Liver (tissue), 9 donors: ENCODE measurements around the gene SNX17. TPM values are rescaled to one million over a fixed set of nuclear protein-coding genes. Genes with fewer than 3 reads are reported as not detected.

Experiments used
- DNase-seq: peaks from one replicate; pipeline ENCODE4 v3.0.0-alpha.2; 2017; ENCODE audit warnings: low spot score
- H3K27ac ChIP-seq, 2 donors: one replicate each; pipeline ENCODE4 v1.7.0; 2013; ENCODE audit warnings: inconsistent platforms in 2 of 2, low read length in 2 of 2, control low read depth in 1 of 2, low read depth in 1 of 2, mild to moderate bottlenecking in 1 of 2
- H3K27me3 ChIP-seq, 4 donors: one replicate each; pipeline versions ENCODE4 v1.6.1 to v1.7.0; 2013; ENCODE audit warnings: low read length in 3 of 4, inconsistent platforms in 1 of 4, mild to moderate bottlenecking in 1 of 4, moderate library complexity in 1 of 4; ENCODE audit not compliant: control insufficient read depth in 4 of 4, insufficient read depth in 4 of 4
- H3K36me3 ChIP-seq, 4 donors: one replicate each; pipeline versions ENCODE4 v1.6.1 to v1.7.0; 2013; ENCODE audit warnings: low read length in 3 of 4, mild to moderate bottlenecking in 3 of 4, low read depth in 1 of 4, moderate library complexity in 1 of 4; ENCODE audit not compliant: control insufficient read depth in 4 of 4, insufficient read depth in 3 of 4
- H3K4me1 ChIP-seq, 4 donors: one replicate each; pipeline versions ENCODE4 v1.6.1 to v1.7.0; 2013; ENCODE audit warnings: low read length in 3 of 4, mild to moderate bottlenecking in 3 of 4, moderate library complexity in 1 of 4; ENCODE audit not compliant: control insufficient read depth in 4 of 4, insufficient read depth in 4 of 4
- H3K4me3 ChIP-seq, 3 donors: one replicate each; pipeline versions ENCODE4 v1.6.1 to v1.7.0; 2013; ENCODE audit warnings: low read length in 3 of 3, control low read depth in 1 of 3, low read depth in 1 of 3, mild to moderate bottlenecking in 1 of 3
- H3K9ac ChIP-seq, 2 donors: one replicate each; pipeline ENCODE4 v1.7.0; 2013; ENCODE audit warnings: low read length in 2 of 2, mild to moderate bottlenecking in 2 of 2, moderate library complexity in 2 of 2, control low read depth in 1 of 2, low read depth in 1 of 2
- H3K9me3 ChIP-seq, 4 donors: one replicate each; pipeline versions ENCODE4 v1.6.1 to v1.7.0; 2013; ENCODE audit warnings: low read length in 3 of 4; ENCODE audit not compliant: control insufficient read depth in 4 of 4
- CTCF ChIP-seq: fragments of 150-350 bp; IDR thresholded peaks from 2 replicates; pipeline ENCODE4 v1.5.1; 2017; ENCODE audit warnings: improper control_type of control experiment, low read depth, low read length; ENCODE audit not compliant: missing input control
- EGR1 ChIP-seq, 2 donors: IDR thresholded peaks; 2 replicates each; pipeline ENCODE4 v1.6.1; 2016 to 2018; ENCODE audit warnings: antibody characterized with exemption in 2 of 2, low read depth in 2 of 2
- FOXA2 ChIP-seq: IDR thresholded peaks from 2 replicates; pipeline ENCODE4 v1.6.1; 2016; ENCODE audit warnings: antibody characterized with exemption
- GABPA ChIP-seq, 2 donors: IDR thresholded peaks in 1 of 2; conservative IDR thresholded peaks in 1 of 2; 2 replicates each; pipeline ENCODE4 v1.6.1; 2016; ENCODE audit warnings: antibody characterized with exemption in 2 of 2, mild to moderate bottlenecking in 1 of 2, moderate library complexity in 1 of 2
- HNF4A ChIP-seq, 2 donors: conservative IDR thresholded peaks; 2 replicates each; pipeline ENCODE4 v1.6.1; 2016; ENCODE audit warnings: antibody characterized with exemption in 2 of 2, mild to moderate bottlenecking in 2 of 2
- HNF4G ChIP-seq: IDR thresholded peaks from 2 replicates; pipeline ENCODE4 v1.6.1; 2016; ENCODE audit warnings: antibody characterized with exemption
- JUND ChIP-seq, 2 donors: IDR thresholded peaks; 2 replicates each; pipeline ENCODE4 v1.6.1; 2016; ENCODE audit warnings: antibody characterized with exemption in 2 of 2
- MAX ChIP-seq: IDR thresholded peaks from 2 replicates; pipeline ENCODE4 v1.6.1; 2016; ENCODE audit warnings: antibody characterized with exemption
- NR2F2 ChIP-seq: IDR thresholded peaks from 2 replicates; pipeline ENCODE4 v1.6.1; 2016; ENCODE audit warnings: antibody characterized with exemption
- RAD21 ChIP-seq, 2 donors: IDR thresholded peaks; 2 replicates each; pipeline ENCODE4 v1.6.1; 2016; ENCODE audit warnings: antibody characterized with exemption in 2 of 2, mild to moderate bottlenecking in 2 of 2
- REST ChIP-seq: IDR thresholded peaks from 2 replicates; pipeline ENCODE4 v1.6.1; 2016; ENCODE audit warnings: antibody characterized with exemption, mild to moderate bottlenecking
- RXRA ChIP-seq, 2 donors: IDR thresholded peaks; 2 replicates each; pipeline ENCODE4 v1.6.1; 2017 to 2018; ENCODE audit warnings: antibody characterized with exemption in 2 of 2, mild to moderate bottlenecking in 1 of 2
- SP1 ChIP-seq: IDR thresholded peaks from 2 replicates; pipeline ENCODE4 v1.6.1; 2018; ENCODE audit warnings: antibody characterized with exemption, mild to moderate bottlenecking
- TAF1 ChIP-seq: conservative IDR thresholded peaks from 2 replicates; pipeline ENCODE4 v1.6.1; 2016; ENCODE audit warnings: antibody characterized with exemption, mild to moderate bottlenecking
- YY1 ChIP-seq: IDR thresholded peaks from 2 replicates; pipeline ENCODE4 v1.6.1; 2016; ENCODE audit warnings: antibody characterized with exemption, mild to moderate bottlenecking
- ZBTB33 ChIP-seq: IDR thresholded peaks from 2 replicates; pipeline ENCODE4 v1.6.1; 2016; ENCODE audit warnings: antibody characterized with exemption
- WGBS: extraction: QIAGEN DNeasy Blood & Tissue Kit; methylation state at CpG from one replicate; pipeline ENCODE4 v1.1.7; 2013; 5-methylcytosine and 5-hydroxymethylcytosine counted together
- polyA plus RNA-seq, 2 donors: library from polyadenylated mRNA; stranded (reverse) in 1 of 2; unstranded in 1 of 2; fragments of 200-250 nt in 1 of 2; fragments of >200 nt in 1 of 2; fragmentation: Nextera tagmentation in 1 of 2; extraction: Ambion mirVana in 1 of 2; gene quantifications; one replicate each; pipeline versions ENCODE4 v1.2.1 to v1.2.3, GENCODE V29; 2013 to 2015
- total RNA-seq, 2 donors: library from RNA; depleted of rRNA; stranded (reverse); fragments of >200 nt; gene quantifications; one replicate each; pipeline ENCODE4 v1.2.3, GENCODE V29; 2014
- donor health status: healthy.
- donor health status: healthy.
- donor health status: healthy.
- donor health status: healthy.
- donor health status: healthy.

SNX17 gene
- total and polyA plus RNA-seq, 4 donors, result 53.7 to 65.3 (median 59.1) TPM

- H3K9me3 ChIP-seq, result no peaks in the 10 kb centered on the region
- DNase-seq, result no peak
- H3K36me3 ChIP-seq, result peaks cover 15 to 71% (median 51%) of the 10 kb centered on the region in 4 donors
- H3K9ac ChIP-seq, result no peak overlapping the region
- H3K4me3 ChIP-seq, result no peak overlapping the region
- H3K4me1 ChIP-seq, result no peaks in the 10 kb centered on the region
- H3K27ac ChIP-seq, result no peak overlapping the region
- TF ChIP-seq GABPA (IDR thresholded peaks at IDR 0.05 in 1 of 2, conservative IDR thresholded peaks at IDR 0.05 in 1 of 2) (no peak), RAD21 (IDR thresholded peaks at IDR 0.05) (no peak), EGR1 (IDR thresholded peaks at IDR 0.05; ENCODE audit: low read depth in 2 of 2) (no peak), RXRA (IDR thresholded peaks at IDR 0.05) (no peak), HNF4G (no peak)
- WGBS, result 96% methylated on average over 3 of the region's 3 CpGs
- no peaks in the 10 kb centered on the region for H3K27me3 ChIP-seq
These were observed 35.1 kb upstream of the SNX17 start for GRCh38 chr2:27335311-27335710.

- Histone ChIP-seq H3K27me3 (no peaks in the 10 kb centered on the region), H3K27ac (no peak overlapping the region), H3K36me3 (peaks cover 18 to 66% (median 48%) of the 10 kb centered on the region in 4 donors), H3K9me3 (no peaks in the 10 kb centered on the region), H3K9ac (no peak overlapping the region), H3K4me1 (no peaks in the 10 kb centered on the region), H3K4me3 (no peak overlapping the region)
- WGBS, result 96% methylated on average over 7 of the region's 7 CpGs
- no peak for TF ChIP-seq NR2F2
- no peak for TF ChIP-seq MAX
- TF ChIP-seq RAD21 (IDR thresholded peaks at IDR 0.05), result no peak
- TF ChIP-seq REST, result no peak
- TF ChIP-seq ZBTB33, result no peak
- TF ChIP-seq FOXA2, result no peak
- no peak for TF ChIP-seq HNF4A (conservative IDR thresholded peaks at IDR 0.05)
- no peak for TF ChIP-seq SP1
- no peak for TF ChIP-seq RXRA (IDR thresholded peaks at IDR 0.05)
- no peak for TF ChIP-seq GABPA (IDR thresholded peaks at IDR 0.05 in 1 of 2, conservative IDR thresholded peaks at IDR 0.05 in 1 of 2)
- no peak for TF ChIP-seq TAF1
- TF ChIP-seq CTCF, result no peak
- no peak for TF ChIP-seq HNF4G
- no peak for TF ChIP-seq JUND (IDR thresholded peaks at IDR 0.05)
- no peak for TF ChIP-seq YY1
- no peak for DNase-seq
These were observed 34.2 kb upstream of the SNX17 start for GRCh38 chr2:27336173-27336572.
